K562 (cell line): ENCODE data around the gene FAM209A. TPM values are rescaled to one million over a fixed set of nuclear protein-coding genes. Genes with fewer than 3 reads are reported as not detected.
"Not testable (repeated sequence)": the region's sequence is repeated elsewhere in the genome, so short reads cannot be mapped to it uniquely, and the experiment has no call there.

Experiments
- ATAC-seq: fragments of 200-7000 bp; cut with Tn5 transposase; 3 replicates; pipeline ENCODE4 v1.9.1; 2020; ENCODE audit warnings: moderate library complexity
- BruUV-seq: library from RNA; stranded (reverse); fragments of 400-500 nt; replicated peaks from 2 replicates; lab custom pipeline; 2021; lab: Mats Ljungman, UMichigan
- CTCF ChIA-PET: fragments of 300-600 bp; formaldehyde crosslinking; extraction: SDS; loops from one replicate; lab custom pipeline; 2021; ENCODE audit warnings: low intra/inter-chr PET ratio; lab: Yijun Ruan, JAX
- POLR2A ChIA-PET: fragments of 300-600, 350-650 bp; sonication (Branson Sonifier 250); formaldehyde crosslinking; extraction: SDS; loops from one replicate; lab custom pipeline; 2021; ENCODE audit warnings: antibody characterized with exemption, inconsistent platforms; lab: Yijun Ruan, JAX
- DNase-seq, 4 experiments: peaks; one replicate each; pipeline versions ENCODE4 v3.0.0 to v3.0.0-alpha.2; 2011 to 2018; ENCODE audit warnings: low spot score in 3 of 4, mixed read lengths in 3 of 4; ENCODE audit errors: extremely low read depth in 1 of 4
- FAIRE-seq: peaks from 2 replicates; lab custom pipeline; 2011; peaks lifted over from hg19 to GRCh38; lab: Jason Lieb, UNC
- H2AFZ ChIP-seq: 2 replicates; pipeline ENCODE4 v1.6.0; 2011; ENCODE audit warnings: low read depth, low read length, control low read depth, inconsistent platforms
- H3K27ac ChIP-seq: fragments of 200-600 bp; 3 replicates; pipeline ENCODE4 v1.8.0; 2011; ENCODE audit warnings: low read depth, mild to moderate bottlenecking, control low read depth, inconsistent platforms, low read length, moderate library complexity, mixed read lengths; ENCODE audit errors: extremely low read depth
- H3K27me3 ChIP-seq, 2 experiments: fragments of 300-600 bp in 1 of 2; 2 replicates in 1 of 2; 3 replicates in 1 of 2; pipeline versions ENCODE4 v1.6.0 to v1.8.0; 2011; ENCODE audit warnings: inconsistent platforms in 2 of 2, low read length in 2 of 2, mild to moderate bottlenecking in 1 of 2, mixed read lengths in 1 of 2, moderate library complexity in 1 of 2; ENCODE audit not compliant: control insufficient read depth in 2 of 2, insufficient read depth in 2 of 2
- H3K36me3 ChIP-seq: fragments of 300-600 bp; 3 replicates; pipeline ENCODE4 v1.8.0; 2011; ENCODE audit warnings: mild to moderate bottlenecking, low read length, inconsistent platforms; ENCODE audit not compliant: control insufficient read depth, insufficient read depth
- H3K4me1 ChIP-seq, 2 experiments: fragments of 200-600 bp in 1 of 2; replicated peaks in 1 of 2; 2 replicates in 1 of 2; 3 replicates in 1 of 2; pipeline versions ENCODE4 v1.5.1 to v1.8.0; 2011; ENCODE audit warnings: inconsistent platforms in 2 of 2, low read length in 2 of 2, mild to moderate bottlenecking in 1 of 2, mixed read lengths in 1 of 2, moderate library complexity in 1 of 2; ENCODE audit not compliant: control insufficient read depth in 2 of 2, insufficient read depth in 2 of 2
- H3K4me2 ChIP-seq: 2 replicates; pipeline ENCODE4 v1.6.1; 2011; ENCODE audit warnings: low read length, control low read depth, inconsistent platforms, mixed read lengths; ENCODE audit not compliant: insufficient read depth
- H3K4me3 ChIP-seq: fragments of 200-600 bp; sonication (generic), shearing (Covaris generic); 2 replicates; pipeline ENCODE4 v1.5.1; 2016; ENCODE audit warnings: control low read depth, inconsistent platforms
- H3K79me2 ChIP-seq: fragments of 200-600 bp; 3 replicates; pipeline ENCODE4 v1.8.0; 2011; ENCODE audit warnings: low read length, inconsistent platforms; ENCODE audit not compliant: control insufficient read depth, insufficient read depth
- H3K9ac ChIP-seq, 2 experiments: 2 replicates each; pipeline versions ENCODE4 v1.6.0 to v1.6.1; 2011; ENCODE audit warnings: low read depth in 2 of 2, low read length in 2 of 2, control low read depth in 1 of 2, inconsistent platforms in 1 of 2, mild to moderate bottlenecking in 1 of 2, mixed read lengths in 1 of 2; ENCODE audit not compliant: insufficient read depth in 1 of 2
- H3K9me1 ChIP-seq: one replicate; pipeline ENCODE4 v1.6.0; 2011; ENCODE audit warnings: inconsistent platforms, mild to moderate bottlenecking, low read length, moderate library complexity; ENCODE audit not compliant: control insufficient read depth, insufficient read depth
- H3K9me3 ChIP-seq: replicated peaks from 2 replicates; pipeline ENCODE4 v1.5.1; 2011; ENCODE audit warnings: low read depth, low read length, inconsistent platforms; ENCODE audit not compliant: control insufficient read depth, insufficient read depth
- H4K20me1 ChIP-seq: replicated peaks from 2 replicates; pipeline ENCODE4 v1.6.1; 2011; ENCODE audit warnings: low read length, inconsistent platforms, mixed read lengths; ENCODE audit not compliant: control insufficient read depth, insufficient read depth
- CBX3 ChIP-seq, 2 experiments: IDR thresholded peaks; 1 replicate in 1 of 2; 2 replicates in 1 of 2; pipeline ENCODE4 v1.6.1; 2012; ENCODE audit warnings: inconsistent platforms in 2 of 2, low read length in 2 of 2, borderline replicate concordance in 1 of 2, control low read depth in 1 of 2
- CBX5 ChIP-seq: IDR thresholded peaks from 2 replicates; pipeline ENCODE4 v1.6.1; 2014; ENCODE audit warnings: low read depth, borderline replicate concordance
- CEBPB ChIP-seq: fragments of 450-650 bp; IDR thresholded peaks from 2 replicates; pipeline ENCODE4 v1.6.1; 2016; ENCODE audit warnings: missing genetic modification characterization, missing compliant biosample characterization
- TRIM24 ChIP-seq, 2 experiments: fragments of 450-650 bp; IDR thresholded peaks; 2 replicates each; pipeline ENCODE4 v1.6.1; 2016
- TRIM28 ChIP-seq: fragments of 450-650 bp; IDR thresholded peaks from 2 replicates; pipeline ENCODE4 v1.6.1; 2017
- WGBS: fragments of 100-300 bp; shearing (Covaris generic); methylation state at CpG from one replicate; pipeline ENCODE4 v1.1.6; 2016; ENCODE audit warnings: low coverage, mixed read lengths; ENCODE audit not compliant: insufficient coverage; ENCODE audit errors: missing lambda C conversion rate; 5-methylcytosine and 5-hydroxymethylcytosine counted together
- in situ Hi-C: fragments of 300-500 bp; cut with MboI; formaldehyde crosslinking; loops from 4 replicates; pipeline ENCODE4 v1.15.0; 2018; ENCODE audit warnings: inconsistent platforms, mixed read lengths
- intact Hi-C: fragments of 100-400 bp; cut with micrococcal nuclease; formaldehyde crosslinking; loops from 2 replicates; pipeline ENCODE4 v1.14.2; 2022
- polyA plus RNA-seq, 8 experiments: library from polyadenylated mRNA; depleted of rRNA in 4 of 8; stranded (reverse) in 5 of 8; unstranded in 3 of 8; fragments of >200 nt; fragmentation: Nextera tagmentation in 2 of 8; fragmentation: Illumina TruSeq in 1 of 8; extraction: Ambion mirVana in 2 of 8; extraction: Trizol in 1 of 8; gene quantifications; 2 replicates each; pipeline versions ENCODE4 v1.2.1 to v1.2.3, GENCODE V29; 2011 to 2014; ENCODE audit warnings: inconsistent platforms in 1 of 8, missing spikeins in 1 of 8
- total RNA-seq, 7 experiments: library from RNA; depleted of rRNA in 6 of 7; stranded (reverse); fragments of >200 nt in 6 of 7; fragmentation: Illumina TruSeq in 2 of 7; extraction: Trizol in 2 of 7; gene quantifications; 2 replicates each; pipeline versions ENCODE4 v1.2.1 to v1.2.3, GENCODE V29; 2011 to 2021; ENCODE audit warnings: low replicate concordance in 1 of 7
- TF ChIP-seq, protein P1 (sequence below): fragments of 450-650 bp; IDR thresholded peaks from 2 replicates; pipeline ENCODE4 v1.6.1; 2018; ENCODE audit warnings: mild to moderate bottlenecking, low read depth; ENCODE audit not compliant: partially characterized antibody
- TF ChIP-seq, protein P2 (sequence below): fragments of 250-450 bp; sonication (Bioruptor Pico); IDR thresholded peaks from 2 replicates; pipeline ENCODE4 v1.5.1; 2021; ENCODE audit warnings: mild to moderate bottlenecking

Gene FAM209A
- total and polyA plus RNA-seq, 9 of the 15 experiments (the other 6 are each of a cell fraction or from before 2014, with no cell fraction given), result 0.08 to 0.15 (median 0.11) TPM; not detected in 6

DNA sequence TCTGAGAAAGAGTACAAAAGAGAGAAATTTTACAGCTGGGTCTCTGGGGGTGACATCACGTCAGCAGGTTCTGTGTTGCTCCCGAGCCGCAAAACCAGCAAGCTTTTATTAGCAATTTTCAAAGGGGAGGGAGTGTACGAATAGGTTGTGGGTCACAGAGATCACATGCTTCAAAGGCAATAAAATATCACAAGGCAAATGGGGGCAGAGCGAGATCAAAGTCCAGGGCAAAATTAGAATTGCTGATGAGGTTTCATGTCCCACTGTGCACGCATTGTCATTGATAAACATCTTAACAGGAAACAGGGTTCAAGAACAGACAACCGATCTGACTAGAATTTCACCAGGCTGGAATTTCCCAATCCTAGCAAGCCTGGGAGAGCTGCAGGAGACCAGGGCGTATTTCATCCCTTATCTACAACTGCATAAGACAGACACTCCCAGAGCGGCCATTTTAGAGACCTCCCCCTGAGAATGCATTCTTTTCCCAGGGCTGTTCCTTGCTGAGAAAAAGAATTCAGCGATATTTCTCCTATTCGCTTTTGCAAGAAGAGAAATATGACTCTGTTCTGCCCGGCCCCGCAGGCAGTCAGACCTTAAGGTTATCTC, 3.7 kb upstream of the FAM209A start:
- H3K9me3 ChIP-seq, H2AFZ ChIP-seq, H3K4me1 ChIP-seq, POLR2A ChIA-PET, H3K9ac ChIP-seq, ATAC-seq, in situ Hi-C loops, BruUV-seq, H4K20me1 ChIP-seq, CTCF ChIA-PET, H3K27ac ChIP-seq, FAIRE-seq, H3K79me2 ChIP-seq, H3K4me2 ChIP-seq, DNase-seq, intact Hi-C loops, H3K9me1 ChIP-seq, H3K4me3 ChIP-seq, H3K27me3 ChIP-seq: not testable (repeated sequence)
- TF ChIP-seq TRIM24 (IDR thresholded peaks at IDR 0.05) (0 out of 4 replicates have a peak, but pooled peaks of 1 of the 2 experiments have one; percentile 39), CBX3 (IDR thresholded peaks at IDR 0.05; ENCODE audit: borderline replicate concordance in 1 of 2, low read length in 2 of 2) (peak in 1 of 2 experiments; percentile 70; a peak in 1 of 3 replicates), TRIM28 (peak; percentile 92), CBX5 (peak; percentile 84; the same call in 1 of the 2 replicates), CEBPB (tag) (0 out of 2 replicates have a peak, but pooled peaks have one; percentile 14)
- TF ChIP-seq, protein P1, sequence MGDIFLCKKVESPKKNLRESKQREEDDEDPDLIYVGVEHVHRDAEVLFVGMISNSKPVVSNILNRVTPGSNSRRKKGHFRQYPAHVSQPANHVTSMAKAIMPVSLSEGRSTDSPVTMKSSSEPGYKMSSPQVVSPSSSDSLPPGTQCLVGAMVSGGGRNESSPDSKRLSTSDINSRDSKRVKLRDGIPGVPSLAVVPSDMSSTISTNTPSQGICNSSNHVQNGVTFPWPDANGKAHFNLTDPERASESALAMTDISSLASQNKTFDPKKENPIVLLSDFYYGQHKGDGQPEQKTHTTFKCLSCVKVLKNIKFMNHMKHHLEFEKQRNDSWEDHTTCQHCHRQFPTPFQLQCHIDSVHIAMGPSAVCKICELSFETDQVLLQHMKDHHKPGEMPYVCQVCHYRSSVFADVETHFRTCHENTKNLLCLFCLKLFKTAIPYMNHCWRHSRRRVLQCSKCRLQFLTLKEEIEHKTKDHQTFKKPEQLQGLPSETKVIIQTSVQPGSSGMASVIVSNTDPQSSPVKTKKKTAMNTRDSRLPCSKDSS, result peak; percentile 73
- TF ChIP-seq, protein P2, sequence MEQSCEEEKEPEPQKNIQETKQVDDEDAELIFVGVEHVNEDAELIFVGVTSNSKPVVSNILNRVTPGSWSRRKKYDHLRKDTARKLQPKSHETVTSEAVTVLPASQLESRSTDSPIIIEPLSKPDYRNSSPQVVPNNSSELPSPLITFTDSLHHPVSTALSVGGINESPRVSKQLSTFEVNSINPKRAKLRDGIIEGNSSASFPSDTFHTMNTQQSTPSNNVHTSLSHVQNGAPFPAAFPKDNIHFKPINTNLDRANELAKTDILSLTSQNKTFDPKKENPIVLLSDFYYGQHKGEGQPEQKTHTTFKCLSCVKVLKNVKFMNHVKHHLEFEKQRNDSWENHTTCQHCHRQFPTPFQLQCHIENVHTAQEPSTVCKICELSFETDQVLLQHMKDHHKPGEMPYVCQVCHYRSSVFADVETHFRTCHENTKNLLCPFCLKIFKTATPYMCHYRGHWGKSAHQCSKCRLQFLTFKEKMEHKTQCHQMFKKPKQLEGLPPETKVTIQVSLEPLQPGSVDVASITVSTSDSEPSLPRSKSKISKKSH (CRISPR knock-in tag), result 0 out of 2 replicates have a peak, but pooled peaks have one; percentile 50
- WGBS, result 80% methylated on average over 13 of the region's 13 CpGs
- peaks cover 40% of the 10 kb centered on the region; the same call in 2 of the 3 replicates for H3K36me3 ChIP-seq
